GM20000 (cell line): ENCODE measurements around the gene PABPC1L.

ENCODE experiments used
- DNase-seq: peaks from one replicate; pipeline ENCODE4 v3.0.0; 2012; ENCODE audit warnings: low spot score
- CTCF ChIP-seq: IDR thresholded peaks from 2 replicates; pipeline ENCODE4 v1.5.1; 2012; ENCODE audit warnings: mild to moderate bottlenecking, control low read depth; ENCODE audit errors: extremely low read depth, missing control alignments

Gene PABPC1L

GRCh38 chr20:44931911-44932310 lies 22.1 kb downstream of the PABPC1L start:
- no peak for TF ChIP-seq CTCF
- no peak for DNase-seq

- no peak for TF ChIP-seq CTCF
- no peak for DNase-seq
Measured at GRCh38 chr20:44932916-44933315, 23.1 kb downstream of the PABPC1L start.

- no peak for TF ChIP-seq CTCF
- no peak for DNase-seq
Measured at GRCh38 chr20:44936510-44936909, 26.6 kb downstream of the PABPC1L start.

- no peak for TF ChIP-seq CTCF
- no peak for DNase-seq
Measured at GRCh38 chr20:44938637-44939036, 28.8 kb downstream of the PABPC1L start.

GRCh38 chr20:44941120-44941691 lies 31.3 kb downstream of the PABPC1L start:
- TF ChIP-seq CTCF, result no peak
- DNase-seq, result no peak

- TF ChIP-seq CTCF, result no peak
- no peak for DNase-seq
Measured at GRCh38 chr20:44942264-44942973, 32.6 kb downstream of the PABPC1L start.

GRCh38 chr20:44943828-44944227 lies 34.0 kb downstream of the PABPC1L start:
- DNase-seq, result no peak
- TF ChIP-seq CTCF, result no peak
